ENCODE measurements around the gene ABI1.

The ABI1 gene

DNA sequence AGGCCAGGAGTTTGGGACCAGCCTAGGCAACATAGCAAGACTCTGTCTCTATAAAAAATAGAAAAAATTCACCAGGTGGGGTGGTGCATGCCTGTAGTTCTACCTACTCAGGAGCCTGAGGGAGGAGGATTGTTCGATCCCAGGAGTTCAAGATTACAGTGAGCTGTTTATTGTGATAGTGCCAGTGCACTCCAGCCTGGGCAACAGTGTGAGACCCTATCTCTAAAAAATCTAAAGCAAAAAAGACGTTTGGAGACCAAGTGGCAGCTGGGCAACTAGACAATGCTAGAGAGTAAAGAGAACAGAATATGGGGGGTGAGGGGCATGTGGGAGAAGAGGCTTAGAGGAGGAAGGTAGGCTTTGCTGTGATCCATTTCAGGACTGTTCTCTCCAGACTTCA lies 161.8 kb downstream of the ABI1 start:
- peak overlapping the region; percentile 89 for H3K4me2 ChIP-seq (ENCODE audit: insufficient read depth, low read length)
- peaks cover 38% of the 10 kb centered on the region for H3K36me3 ChIP-seq (ENCODE audit: insufficient read depth, low read length)
- H2AFZ ChIP-seq (ENCODE audit: low read depth, low read length): no peak overlapping the region
- TF ChIP-seq EZH2 (IDR thresholded peaks at IDR 0.05; ENCODE audit: borderline replicate concordance, low read depth, low read length, severe bottlenecking): no peak
- TF ChIP-seq, protein P1, sequence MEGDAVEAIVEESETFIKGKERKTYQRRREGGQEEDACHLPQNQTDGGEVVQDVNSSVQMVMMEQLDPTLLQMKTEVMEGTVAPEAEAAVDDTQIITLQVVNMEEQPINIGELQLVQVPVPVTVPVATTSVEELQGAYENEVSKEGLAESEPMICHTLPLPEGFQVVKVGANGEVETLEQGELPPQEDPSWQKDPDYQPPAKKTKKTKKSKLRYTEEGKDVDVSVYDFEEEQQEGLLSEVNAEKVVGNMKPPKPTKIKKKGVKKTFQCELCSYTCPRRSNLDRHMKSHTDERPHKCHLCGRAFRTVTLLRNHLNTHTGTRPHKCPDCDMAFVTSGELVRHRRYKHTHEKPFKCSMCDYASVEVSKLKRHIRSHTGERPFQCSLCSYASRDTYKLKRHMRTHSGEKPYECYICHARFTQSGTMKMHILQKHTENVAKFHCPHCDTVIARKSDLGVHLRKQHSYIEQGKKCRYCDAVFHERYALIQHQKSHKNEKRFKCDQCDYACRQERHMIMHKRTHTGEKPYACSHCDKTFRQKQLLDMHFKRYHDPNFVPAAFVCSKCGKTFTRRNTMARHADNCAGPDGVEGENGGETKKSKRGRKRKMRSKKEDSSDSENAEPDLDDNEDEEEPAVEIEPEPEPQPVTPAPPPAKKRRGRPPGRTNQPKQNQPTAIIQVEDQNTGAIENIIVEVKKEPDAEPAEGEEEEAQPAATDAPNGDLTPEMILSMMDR (IDR thresholded peaks at IDR 0.05; ENCODE audit: borderline replicate concordance, extremely low read depth, low read length, poor library complexity, severe bottlenecking): no peak
- H3K4me3 ChIP-seq (ENCODE audit: low read depth in 1 of 2, low read length in 2 of 2): peak overlapping the region; percentile 88 to 99; a peak in 3 of 4 replicates
- H3K79me2 ChIP-seq (ENCODE audit: insufficient read depth, low read length): peaks cover 72% of the 10 kb centered on the region
- H4K20me1 ChIP-seq (ENCODE audit: insufficient read depth, low read length): peaks cover 26% of the 10 kb centered on the region; the same call in 1 of the 2 replicates
- no peaks in the 10 kb centered on the region for H3K27me3 ChIP-seq (ENCODE audit: insufficient read depth, low read length, poor library complexity)
- peaks cover 41% of the 10 kb centered on the region for H3K4me1 ChIP-seq (ENCODE audit: insufficient read depth, low read length)
- peak overlapping the region; percentile 100 for H3K27ac ChIP-seq (ENCODE audit: low read length)
- no peaks in the 10 kb centered on the region for H3K9me3 ChIP-seq (ENCODE audit: insufficient read depth, low read length, severe bottlenecking)
- no peak for DNase-seq
- H3K9ac ChIP-seq (ENCODE audit: low read depth, low read length): peak overlapping the region; percentile 99
- no peak for ATAC-seq (ENCODE audit: insufficient read depth, low read depth)

DNA sequence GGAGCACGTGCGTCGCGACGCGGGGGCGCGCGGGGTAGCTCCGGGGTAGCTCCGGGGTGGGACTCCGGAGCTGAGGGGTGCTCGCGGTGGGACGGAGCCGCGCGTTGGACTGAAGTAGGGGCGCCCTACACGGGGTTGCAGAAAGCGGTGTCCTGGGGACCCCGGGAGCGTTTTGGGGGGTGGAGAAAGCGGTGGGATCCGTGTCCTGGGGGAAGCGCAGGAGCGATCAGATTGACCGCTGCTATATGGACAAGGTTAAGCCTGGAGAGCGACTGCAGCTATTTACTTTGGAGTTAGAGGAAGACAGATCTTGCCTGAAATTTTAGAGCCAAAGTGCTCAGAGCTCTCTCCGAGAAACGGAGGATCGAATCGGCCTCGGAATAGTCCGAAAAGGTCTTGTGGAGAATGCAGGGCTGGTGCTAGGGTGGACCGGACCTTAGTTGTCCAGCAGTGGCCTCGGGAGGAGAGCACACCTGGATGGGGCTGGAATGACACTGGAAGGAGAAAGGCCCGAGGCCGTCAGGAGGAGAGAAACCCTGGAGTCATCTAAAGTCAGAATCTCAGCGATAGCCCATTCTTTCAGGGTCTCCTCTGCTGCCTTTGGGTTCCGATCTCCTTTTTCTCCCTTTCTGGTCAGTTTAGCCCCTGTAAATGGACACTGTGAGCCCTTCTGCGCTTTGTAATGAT lies 162.7 kb downstream of the ABI1 start:
- DNase-seq (no peak), ATAC-seq (ENCODE audit: insufficient read depth, low read depth) (no peak)
- peaks cover 66% of the 10 kb centered on the region for H3K79me2 ChIP-seq (ENCODE audit: insufficient read depth, low read length)
- H3K36me3 ChIP-seq (ENCODE audit: insufficient read depth, low read length): peaks cover 34% of the 10 kb centered on the region
- TF ChIP-seq, protein P1 (IDR thresholded peaks at IDR 0.05; ENCODE audit: borderline replicate concordance, extremely low read depth, low read length, poor library complexity, severe bottlenecking): no peak
- no peak for TF ChIP-seq EZH2 (IDR thresholded peaks at IDR 0.05; ENCODE audit: borderline replicate concordance, low read depth, low read length, severe bottlenecking)
- H3K4me3 ChIP-seq (ENCODE audit: low read depth in 1 of 2, low read length in 2 of 2): peak overlapping the region; percentile 88 to 99
- H3K9me3 ChIP-seq (ENCODE audit: insufficient read depth, low read length, severe bottlenecking): no peaks in the 10 kb centered on the region
- peak overlapping the region; percentile 100 for H3K27ac ChIP-seq (ENCODE audit: low read length)
- peak overlapping the region; percentile 89 for H3K4me2 ChIP-seq (ENCODE audit: insufficient read depth, low read length)
- H2AFZ ChIP-seq (ENCODE audit: low read depth, low read length): peak overlapping the region; percentile 97
- H3K9ac ChIP-seq (ENCODE audit: low read depth, low read length): peak overlapping the region; percentile 99
- no peaks in the 10 kb centered on the region for H3K27me3 ChIP-seq (ENCODE audit: insufficient read depth, low read length, poor library complexity)
- H3K4me1 ChIP-seq (ENCODE audit: insufficient read depth, low read length): peaks cover 41% of the 10 kb centered on the region
- H4K20me1 ChIP-seq (ENCODE audit: insufficient read depth, low read length): peaks cover 25% of the 10 kb centered on the region; the same call in 1 of the 2 replicates

DNA sequence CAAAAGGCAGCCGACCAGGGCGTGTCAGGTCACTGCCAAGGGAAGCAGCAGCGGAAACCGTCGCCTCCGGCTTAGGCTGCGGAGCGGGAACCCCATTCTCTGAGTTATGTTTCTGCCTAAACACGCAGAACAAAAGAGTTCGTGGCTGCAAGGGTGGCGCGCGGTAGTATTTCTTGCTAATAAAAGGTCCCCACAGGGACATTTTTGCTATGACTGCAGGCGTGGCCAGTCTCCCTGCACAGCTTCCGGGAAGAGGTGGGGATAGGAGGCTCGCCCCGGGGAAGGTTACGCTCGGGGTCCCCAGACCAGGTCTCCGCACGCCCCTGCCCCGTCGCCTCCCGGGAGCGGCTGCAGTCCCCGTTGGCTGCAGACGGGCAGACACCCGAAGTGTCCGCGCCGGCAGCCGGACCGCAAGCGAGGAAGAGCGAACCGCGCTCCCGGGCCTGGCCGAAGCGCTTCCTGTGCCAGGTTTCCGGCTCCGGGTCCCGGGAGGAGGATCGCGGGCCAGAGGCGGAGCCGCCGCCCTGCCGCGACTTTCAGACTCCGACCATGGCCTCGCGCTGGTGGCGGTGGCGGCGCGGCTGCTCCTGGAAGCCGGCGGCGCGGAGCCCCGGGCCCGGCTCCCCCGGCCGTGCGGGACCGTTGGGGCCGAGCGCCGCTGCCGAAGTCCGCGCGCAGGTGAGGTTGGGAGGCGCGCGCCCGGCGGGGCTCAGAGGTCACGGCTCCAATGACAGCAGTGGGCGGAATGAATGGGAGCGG lies 163.4 kb downstream of the ABI1 start, which contains the start of gene PDSS1:
Gene PDSS1, plus strand, starts transcription at position 539 of the 759 bp plus-strand sequence. Its CDS starts 11 bp downstream, at position 550.
- Histone ChIP-seq H3K9me3 (ENCODE audit: insufficient read depth, low read length, severe bottlenecking) (no peaks in the 10 kb centered on the region), H4K20me1 (ENCODE audit: insufficient read depth, low read length) (peaks cover 18% of the 10 kb centered on the region; the same call in 1 of the 2 replicates), H3K4me3 (ENCODE audit: low read depth in 1 of 2, low read length in 2 of 2) (peak within 1 kb of the TSS; percentile 88 to 99), H3K36me3 (ENCODE audit: insufficient read depth, low read length) (peaks cover 26% of the 10 kb centered on the region), H3K79me2 (ENCODE audit: insufficient read depth, low read length) (peaks cover 58% of the 10 kb centered on the region), H2AFZ (ENCODE audit: low read depth, low read length) (peak within 1 kb of the TSS; percentile 97), H3K4me2 (ENCODE audit: insufficient read depth, low read length) (peak within 1 kb of the TSS; percentile 89), H3K27ac (ENCODE audit: low read length) (peak within 1 kb of the TSS; percentile 100), H3K27me3 (ENCODE audit: insufficient read depth, low read length, poor library complexity) (no peaks in the 10 kb centered on the region), H3K9ac (ENCODE audit: low read depth, low read length) (peak within 1 kb of the TSS; percentile 99), H3K4me1 (ENCODE audit: insufficient read depth, low read length) (peaks cover 41% of the 10 kb centered on the region)
- peak; percentile 76 for DNase-seq
- TF ChIP-seq EZH2 (IDR thresholded peaks at IDR 0.05; ENCODE audit: borderline replicate concordance, low read depth, low read length, severe bottlenecking): no peak
- TF ChIP-seq, protein P1 (IDR thresholded peaks at IDR 0.05; ENCODE audit: borderline replicate concordance, extremely low read depth, low read length, poor library complexity, severe bottlenecking): no peak
- peak; percentile 84 for ATAC-seq (ENCODE audit: insufficient read depth, low read depth)

All from DND-41 (cell line).